ENCODE data around the gene ZNF136.

DNA sequence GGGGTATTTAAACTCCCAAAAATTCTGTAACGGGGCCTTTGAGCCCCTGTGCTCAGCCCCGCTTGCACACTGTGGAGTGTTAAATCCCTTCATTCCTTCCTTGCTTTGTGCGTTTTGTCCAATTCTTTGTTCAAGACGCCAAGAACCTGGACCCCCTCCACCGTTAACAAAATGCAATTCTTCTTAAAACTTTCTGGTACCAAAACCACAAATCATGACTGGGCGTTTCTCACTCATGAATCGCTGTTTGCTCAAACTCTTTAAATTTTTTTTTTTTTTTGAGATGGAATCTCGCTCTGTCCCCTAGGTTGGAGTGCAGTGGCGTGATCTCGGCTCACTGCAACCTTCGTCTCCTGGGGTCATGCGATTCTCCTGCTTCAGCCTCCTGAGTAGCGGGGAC, 23.6 kb upstream of the ZNF136 start:
- TF ChIP-seq REST (IDR thresholded peaks at IDR 0.05), result no peak
- TF ChIP-seq, protein P1, sequence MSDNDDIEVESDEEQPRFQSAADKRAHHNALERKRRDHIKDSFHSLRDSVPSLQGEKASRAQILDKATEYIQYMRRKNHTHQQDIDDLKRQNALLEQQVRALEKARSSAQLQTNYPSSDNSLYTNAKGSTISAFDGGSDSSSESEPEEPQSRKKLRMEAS (IDR thresholded peaks at IDR 0.05), result no peak
- TF ChIP-seq TAF1 (conservative IDR thresholded peaks at IDR 0.05), result no peak
- no peak for TF ChIP-seq CTCF (IDR thresholded peaks at IDR 0.05; ENCODE audit: low read depth, low read length, missing input control)
- TF ChIP-seq YY1 (IDR thresholded peaks at IDR 0.05), result no peak
- no peak for TF ChIP-seq SP1 (IDR thresholded peaks at IDR 0.05)
- no peak for TF ChIP-seq JUND (IDR thresholded peaks at IDR 0.05)
- TF ChIP-seq NR2F2 (IDR thresholded peaks at IDR 0.05), result no peak
- no peak for TF ChIP-seq ATF3 (IDR thresholded peaks at IDR 0.05)
- TF ChIP-seq RAD21 (IDR thresholded peaks at IDR 0.05), result no peak

All from liver (tissue), 3 donors.